Measurements from ENCODE around the gene AP5Z1. TPM values are rescaled to one million over a fixed set of nuclear protein-coding genes. Genes with fewer than 3 reads are reported as not detected.

The AP5Z1 gene, protein sequence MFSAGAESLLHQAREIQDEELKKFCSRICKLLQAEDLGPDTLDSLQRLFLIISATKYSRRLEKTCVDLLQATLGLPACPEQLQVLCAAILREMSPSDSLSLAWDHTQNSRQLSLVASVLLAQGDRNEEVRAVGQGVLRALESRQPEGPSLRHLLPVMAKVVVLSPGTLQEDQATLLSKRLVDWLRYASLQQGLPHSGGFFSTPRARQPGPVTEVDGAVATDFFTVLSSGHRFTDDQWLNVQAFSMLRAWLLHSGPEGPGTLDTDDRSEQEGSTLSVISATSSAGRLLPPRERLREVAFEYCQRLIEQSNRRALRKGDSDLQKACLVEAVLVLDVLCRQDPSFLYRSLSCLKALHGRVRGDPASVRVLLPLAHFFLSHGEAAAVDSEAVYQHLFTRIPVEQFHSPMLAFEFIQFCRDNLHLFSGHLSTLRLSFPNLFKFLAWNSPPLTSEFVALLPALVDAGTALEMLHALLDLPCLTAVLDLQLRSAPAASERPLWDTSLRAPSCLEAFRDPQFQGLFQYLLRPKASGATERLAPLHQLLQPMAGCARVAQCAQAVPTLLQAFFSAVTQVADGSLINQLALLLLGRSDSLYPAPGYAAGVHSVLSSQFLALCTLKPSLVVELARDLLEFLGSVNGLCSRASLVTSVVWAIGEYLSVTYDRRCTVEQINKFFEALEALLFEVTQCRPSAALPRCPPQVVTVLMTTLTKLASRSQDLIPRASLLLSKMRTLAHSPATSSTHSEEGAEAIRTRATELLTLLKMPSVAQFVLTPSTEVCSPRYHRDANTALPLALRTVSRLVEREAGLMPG
- total RNA-seq = 10 to 100 TPM; 30.9 to 61.7 TPM

DNA sequence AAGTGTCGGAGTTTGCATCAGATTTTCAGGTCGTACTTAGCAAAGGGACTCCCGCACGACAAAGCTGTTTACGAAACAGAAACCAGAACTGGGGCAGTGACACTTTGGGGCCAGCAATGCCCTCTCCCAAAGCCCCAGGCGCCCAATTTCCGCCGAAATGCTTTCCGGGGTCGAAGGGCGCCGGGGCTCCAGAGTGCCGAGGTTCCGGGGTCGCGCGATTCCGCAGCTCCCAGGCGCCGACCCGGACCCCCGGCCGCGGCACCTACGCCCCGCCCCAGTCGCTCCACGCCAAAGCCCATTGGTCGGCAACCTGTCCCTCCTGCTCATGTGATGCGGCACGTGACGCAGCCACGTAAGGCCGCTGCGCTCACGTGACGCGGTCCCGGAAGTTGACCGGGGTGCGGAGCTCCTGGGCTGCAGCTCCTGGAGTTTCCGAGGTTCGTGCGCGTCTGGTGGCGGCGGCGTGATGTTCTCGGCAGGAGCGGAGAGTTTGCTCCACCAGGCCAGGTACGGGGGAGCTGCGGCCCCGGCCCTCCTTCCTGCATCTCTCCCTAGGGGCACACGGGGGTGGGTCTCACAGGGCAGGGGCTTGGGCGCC is at the start of gene AP5Z1:
Gene AP5Z1 (plus strand): TSS at position 374 of the 598 bp plus-strand sequence. CDS start 93 bp downstream, at position 467.
- WGBS = under 1% methylated on average over 55 of the region's 55 CpGs
- Histone ChIP-seq H3K4me1 (replicated peaks) (peaks cover 4% of the 10 kb centered on the region), H3K27ac (peak within 1 kb of the TSS; percentile 91 to 95), H3K36me3 (no peaks in the 10 kb centered on the region), H3K9me3 (no peaks in the 10 kb centered on the region), H3K27me3 (replicated peaks; ENCODE audit: insufficient read depth) (no peaks in the 10 kb centered on the region), H3K4me3 (peak within 1 kb of the TSS; percentile 73 to 92)
- TF ChIP-seq POLR2A (IDR thresholded peaks at IDR 0.05) = peak; percentile 93
- peak; percentile 92 for TF ChIP-seq POLR2AphosphoS5 (IDR thresholded peaks at IDR 0.05)
- TF ChIP-seq, protein P1, sequence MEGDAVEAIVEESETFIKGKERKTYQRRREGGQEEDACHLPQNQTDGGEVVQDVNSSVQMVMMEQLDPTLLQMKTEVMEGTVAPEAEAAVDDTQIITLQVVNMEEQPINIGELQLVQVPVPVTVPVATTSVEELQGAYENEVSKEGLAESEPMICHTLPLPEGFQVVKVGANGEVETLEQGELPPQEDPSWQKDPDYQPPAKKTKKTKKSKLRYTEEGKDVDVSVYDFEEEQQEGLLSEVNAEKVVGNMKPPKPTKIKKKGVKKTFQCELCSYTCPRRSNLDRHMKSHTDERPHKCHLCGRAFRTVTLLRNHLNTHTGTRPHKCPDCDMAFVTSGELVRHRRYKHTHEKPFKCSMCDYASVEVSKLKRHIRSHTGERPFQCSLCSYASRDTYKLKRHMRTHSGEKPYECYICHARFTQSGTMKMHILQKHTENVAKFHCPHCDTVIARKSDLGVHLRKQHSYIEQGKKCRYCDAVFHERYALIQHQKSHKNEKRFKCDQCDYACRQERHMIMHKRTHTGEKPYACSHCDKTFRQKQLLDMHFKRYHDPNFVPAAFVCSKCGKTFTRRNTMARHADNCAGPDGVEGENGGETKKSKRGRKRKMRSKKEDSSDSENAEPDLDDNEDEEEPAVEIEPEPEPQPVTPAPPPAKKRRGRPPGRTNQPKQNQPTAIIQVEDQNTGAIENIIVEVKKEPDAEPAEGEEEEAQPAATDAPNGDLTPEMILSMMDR (IDR thresholded peaks at IDR 0.05) = peak in 2 of 4 experiments; percentile 17
- intact Hi-C loops (cut with DNase I) = no loop called here
- DNase-seq (ENCODE audit: low spot score) = peak; percentile 96

DNA sequence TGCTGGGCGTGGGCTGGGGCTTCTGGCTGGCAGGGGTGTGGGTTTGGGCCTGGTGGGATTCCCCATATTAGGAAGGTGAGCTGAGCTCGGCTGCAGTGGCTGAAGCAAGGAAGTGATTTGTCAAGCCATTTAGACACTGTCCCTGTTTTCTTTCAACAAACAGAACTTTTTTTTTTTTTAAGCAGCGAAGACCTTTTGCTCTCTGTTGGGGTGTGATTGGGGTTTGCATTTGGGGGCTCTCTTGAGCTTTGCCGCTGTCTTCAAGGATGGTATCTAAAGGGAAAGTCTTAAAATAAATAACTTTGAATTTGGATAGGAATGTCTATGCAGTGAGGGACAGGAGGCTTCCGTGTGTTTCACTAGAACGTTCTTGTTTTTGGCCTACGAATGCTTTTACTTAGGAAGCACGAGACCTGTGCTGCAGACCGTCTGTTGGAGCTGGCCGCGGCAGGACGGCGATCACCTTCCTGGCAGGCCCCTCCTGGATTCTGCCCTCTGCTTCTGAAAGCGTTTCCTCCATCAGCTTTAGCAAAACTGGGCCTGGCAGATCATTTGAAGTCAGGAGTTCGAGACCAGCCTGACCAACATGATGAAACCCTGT is 49.5 kb upstream of the AP5Z1 start:
- TF ChIP-seq, protein P1 (IDR thresholded peaks at IDR 0.05) = no peak
- TF ChIP-seq POLR2A (IDR thresholded peaks at IDR 0.05) (no peak), POLR2AphosphoS5 (IDR thresholded peaks at IDR 0.05) (peak; percentile 5)
- Histone ChIP-seq H3K36me3 (no peaks in the 10 kb centered on the region), H3K27ac (peak overlapping the region; percentile 85 to 92), H3K4me3 (peak overlapping the region; percentile 30 to 40), H3K9me3 (no peaks in the 10 kb centered on the region), H3K27me3 (replicated peaks; ENCODE audit: insufficient read depth) (no peaks in the 10 kb centered on the region), H3K4me1 (replicated peaks) (peaks cover 6% of the 10 kb centered on the region)
- intact Hi-C loops (cut with DNase I) = loop anchor here (5.0 kb wide), 1 partner anchor 44 kb away; the partner anchor contains the start of gene FOXK1
- no peak for DNase-seq (ENCODE audit: low spot score)
- WGBS = 36% methylated on average over 15 of the region's 15 CpGs

DNA sequence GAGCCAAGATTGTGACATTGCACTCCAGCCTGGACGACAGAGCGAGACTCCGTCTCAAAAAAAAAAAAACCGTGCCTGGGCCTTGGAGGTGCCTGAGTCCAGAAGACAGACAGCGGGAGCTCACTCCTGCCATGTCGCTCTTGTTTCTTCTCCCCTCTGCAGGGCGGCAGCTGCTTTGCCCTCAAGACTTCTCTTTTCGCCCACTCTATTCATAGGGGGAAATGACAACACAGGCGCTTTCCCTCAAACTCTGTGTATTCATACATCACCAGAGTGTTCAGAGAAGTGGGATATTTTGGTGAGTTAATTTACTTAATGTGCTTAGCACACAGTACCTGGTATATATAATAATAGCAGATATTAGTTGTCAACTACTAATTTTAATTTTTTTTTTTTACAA is 48.9 kb upstream of the AP5Z1 start:
- H3K4me1 ChIP-seq (replicated peaks) = peaks cover 6% of the 10 kb centered on the region

More for the DNA sequence above, 48.9 kb upstream of the AP5Z1 start:
- H3K27me3 ChIP-seq (replicated peaks; ENCODE audit: insufficient read depth) = no peaks in the 10 kb centered on the region
- no peaks in the 10 kb centered on the region for H3K9me3 ChIP-seq
- WGBS = 83% methylated on average over 9 of the region's 9 CpGs
- intact Hi-C loops (cut with DNase I) = loop anchor here (5.0 kb wide), 1 partner anchor 44 kb away; the partner anchor contains the start of gene FOXK1
- H3K4me3 ChIP-seq = no peak overlapping the region
- TF ChIP-seq, protein P1 (IDR thresholded peaks at IDR 0.05) = no peak
- no peak for TF ChIP-seq POLR2AphosphoS5 (IDR thresholded peaks at IDR 0.05)
- peak overlapping the region; percentile 85 to 92 for H3K27ac ChIP-seq
- H3K36me3 ChIP-seq = no peaks in the 10 kb centered on the region
- DNase-seq (ENCODE audit: low spot score) = no peak

Measured in prostate gland (tissue), 2 donors.